Osteocyte (in vitro differentiated cells): ENCODE results near the gene GPR39. TPM values are rescaled to one million over a fixed set of nuclear protein-coding genes. Genes with fewer than 3 reads are reported as not detected.

ENCODE experiments used
- DNase-seq: peaks from one replicate; pipeline ENCODE4 v3.0.0; 2021; ENCODE audit warnings: mixed read lengths; ENCODE audit not compliant: unreplicated experiment; ENCODE audit errors: extremely low spot score
- H3K27ac Mint-ChIP-seq: one replicate; pipeline ENCODE4 v1.8.0; 2021; ENCODE audit warnings: mild to moderate bottlenecking, mixed read lengths; ENCODE audit not compliant: unreplicated experiment
- H3K27me3 Mint-ChIP-seq: one replicate; pipeline ENCODE4 v1.8.0; 2021; ENCODE audit warnings: mixed read lengths; ENCODE audit not compliant: unreplicated experiment
- H3K36me3 Mint-ChIP-seq: one replicate; pipeline ENCODE4 v1.8.0; 2021; ENCODE audit warnings: mixed read lengths; ENCODE audit not compliant: unreplicated experiment
- H3K4me1 Mint-ChIP-seq: one replicate; pipeline ENCODE4 v1.8.0; 2021; ENCODE audit warnings: mixed read lengths; ENCODE audit not compliant: unreplicated experiment
- H3K4me3 Mint-ChIP-seq: one replicate; pipeline ENCODE4 v1.8.0; 2021; ENCODE audit warnings: mild to moderate bottlenecking, moderate library complexity, mixed read lengths; ENCODE audit not compliant: unreplicated experiment
- H3K9me3 Mint-ChIP-seq: one replicate; pipeline ENCODE4 v1.8.0; 2021; ENCODE audit warnings: mixed read lengths; ENCODE audit not compliant: unreplicated experiment
- long read RNA-seq: library from polyadenylated mRNA; unstranded; transcript quantifications from one replicate; pipeline ENCODE4 v2.0.0, GENCODE V29; 2021
- total RNA-seq: library from RNA; stranded (reverse); gene quantifications from 2 replicates; pipeline ENCODE4 v1.2.1, GENCODE V29; 2021
- TF ChIP-seq, protein P1 (sequence below): fragments of 200-600 bp; sonication (generic); IDR thresholded peaks from 2 replicates; pipeline ENCODE4 v1.5.0; 2021; ENCODE audit warnings: antibody characterized with exemption, mild to moderate bottlenecking, moderate library complexity

Gene GPR39
- total RNA-seq, result 0.21 and 0.42 TPM in 2 replicates
- long read RNA-seq, result 0 reads

DNA sequence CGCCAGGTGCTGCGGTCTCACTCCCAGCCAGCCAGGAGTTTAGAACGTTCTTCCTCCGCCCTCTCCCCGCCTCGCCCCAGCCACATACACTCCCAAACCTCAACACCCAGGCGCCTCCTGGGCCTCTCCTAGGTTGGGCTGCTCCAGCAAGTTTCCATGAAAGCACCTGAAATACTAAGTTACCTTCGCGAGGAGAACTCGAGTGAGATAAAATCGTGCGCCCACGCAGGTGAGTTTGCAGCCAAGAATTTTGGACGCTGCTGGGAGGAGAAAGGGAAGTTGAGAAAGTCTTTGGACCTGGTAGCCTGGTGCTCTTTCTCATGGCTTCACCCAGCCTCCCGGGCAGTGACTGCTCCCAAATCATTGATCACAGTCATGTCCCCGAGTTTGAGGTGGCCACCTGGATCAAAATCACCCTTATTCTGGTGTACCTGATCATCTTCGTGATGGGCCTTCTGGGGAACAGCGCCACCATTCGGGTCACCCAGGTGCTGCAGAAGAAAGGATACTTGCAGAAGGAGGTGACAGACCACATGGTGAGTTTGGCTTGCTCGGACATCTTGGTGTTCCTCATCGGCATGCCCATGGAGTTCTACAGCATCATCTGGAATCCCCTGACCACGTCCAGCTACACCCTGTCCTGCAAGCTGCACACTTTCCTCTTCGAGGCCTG, at the start of gene GPR39:
GPR39 (plus strand) TSS at position 83 of the 673 bp plus-strand sequence.
- peaks cover 53% of the 10 kb centered on the region for H3K27me3 Mint-ChIP-seq
- no peaks in the 10 kb centered on the region for H3K36me3 Mint-ChIP-seq

DNA sequence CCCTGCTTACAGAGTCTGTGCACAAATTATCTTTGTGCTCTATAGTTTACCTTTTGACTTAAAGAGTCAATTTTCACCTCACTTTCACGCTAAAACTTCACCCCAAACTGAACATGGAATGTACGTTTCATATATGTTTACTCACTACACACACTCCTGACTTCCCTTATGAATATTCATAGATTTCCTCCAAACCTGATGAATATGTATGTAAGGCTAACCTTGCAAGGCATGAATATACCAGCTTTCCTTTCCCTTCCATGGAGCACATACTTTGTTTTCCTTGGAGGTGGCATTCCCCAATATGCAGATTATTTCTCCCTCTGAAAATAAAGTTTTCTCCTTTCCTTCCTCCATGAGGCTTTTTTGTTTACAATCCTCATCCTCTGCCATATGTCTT, 48.4 kb upstream of the GPR39 start:
- H3K36me3 Mint-ChIP-seq, result no peaks in the 10 kb centered on the region
- H3K27me3 Mint-ChIP-seq, result peaks cover 29% of the 10 kb centered on the region
- peaks cover 22% of the 10 kb centered on the region for H3K9me3 Mint-ChIP-seq
- TF ChIP-seq, protein P1, sequence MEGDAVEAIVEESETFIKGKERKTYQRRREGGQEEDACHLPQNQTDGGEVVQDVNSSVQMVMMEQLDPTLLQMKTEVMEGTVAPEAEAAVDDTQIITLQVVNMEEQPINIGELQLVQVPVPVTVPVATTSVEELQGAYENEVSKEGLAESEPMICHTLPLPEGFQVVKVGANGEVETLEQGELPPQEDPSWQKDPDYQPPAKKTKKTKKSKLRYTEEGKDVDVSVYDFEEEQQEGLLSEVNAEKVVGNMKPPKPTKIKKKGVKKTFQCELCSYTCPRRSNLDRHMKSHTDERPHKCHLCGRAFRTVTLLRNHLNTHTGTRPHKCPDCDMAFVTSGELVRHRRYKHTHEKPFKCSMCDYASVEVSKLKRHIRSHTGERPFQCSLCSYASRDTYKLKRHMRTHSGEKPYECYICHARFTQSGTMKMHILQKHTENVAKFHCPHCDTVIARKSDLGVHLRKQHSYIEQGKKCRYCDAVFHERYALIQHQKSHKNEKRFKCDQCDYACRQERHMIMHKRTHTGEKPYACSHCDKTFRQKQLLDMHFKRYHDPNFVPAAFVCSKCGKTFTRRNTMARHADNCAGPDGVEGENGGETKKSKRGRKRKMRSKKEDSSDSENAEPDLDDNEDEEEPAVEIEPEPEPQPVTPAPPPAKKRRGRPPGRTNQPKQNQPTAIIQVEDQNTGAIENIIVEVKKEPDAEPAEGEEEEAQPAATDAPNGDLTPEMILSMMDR, result no peak
- H3K27ac Mint-ChIP-seq, result no peak overlapping the region
- H3K4me3 Mint-ChIP-seq, result no peak overlapping the region
- DNase-seq, result no peak
- no peaks in the 10 kb centered on the region for H3K4me1 Mint-ChIP-seq

More for the DNA sequence above, at the start of gene GPR39:
- Mint-ChIP-seq H3K4me1 (peaks cover 16% of the 10 kb centered on the region), H3K27ac (peak within 1 kb of the TSS; percentile 45), H3K9me3 (no peaks in the 10 kb centered on the region), H3K4me3 (peak within 1 kb of the TSS; percentile 75)
- no peak for DNase-seq
- TF ChIP-seq, protein P1, result no peak

DNA sequence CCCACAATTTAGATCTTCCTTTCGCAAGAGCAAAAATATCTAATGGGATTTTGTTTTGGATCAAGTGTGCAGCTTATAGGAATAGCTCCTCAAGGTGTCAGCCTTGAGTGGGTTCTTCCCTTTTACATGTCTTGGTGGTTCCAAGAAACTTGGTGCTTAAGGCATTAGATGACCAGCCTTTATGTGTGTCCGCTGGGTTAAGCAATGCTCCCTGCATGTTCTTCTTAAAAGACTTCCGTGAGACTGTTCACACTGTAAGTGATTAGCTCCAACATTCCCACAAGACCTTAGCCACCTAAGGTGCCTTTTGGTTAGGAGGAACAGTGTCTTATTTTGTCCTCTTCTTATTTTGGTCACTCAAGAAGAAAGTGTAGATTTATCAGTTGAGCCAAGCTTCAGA, 44.3 kb upstream of the GPR39 start:
- no peak for DNase-seq
- Mint-ChIP-seq H3K9me3 (no peaks in the 10 kb centered on the region), H3K4me3 (no peak overlapping the region), H3K36me3 (no peaks in the 10 kb centered on the region), H3K27ac (no peak overlapping the region), H3K4me1 (no peaks in the 10 kb centered on the region), H3K27me3 (peaks cover 31% of the 10 kb centered on the region)
- TF ChIP-seq, protein P1, result no peak

DNA sequence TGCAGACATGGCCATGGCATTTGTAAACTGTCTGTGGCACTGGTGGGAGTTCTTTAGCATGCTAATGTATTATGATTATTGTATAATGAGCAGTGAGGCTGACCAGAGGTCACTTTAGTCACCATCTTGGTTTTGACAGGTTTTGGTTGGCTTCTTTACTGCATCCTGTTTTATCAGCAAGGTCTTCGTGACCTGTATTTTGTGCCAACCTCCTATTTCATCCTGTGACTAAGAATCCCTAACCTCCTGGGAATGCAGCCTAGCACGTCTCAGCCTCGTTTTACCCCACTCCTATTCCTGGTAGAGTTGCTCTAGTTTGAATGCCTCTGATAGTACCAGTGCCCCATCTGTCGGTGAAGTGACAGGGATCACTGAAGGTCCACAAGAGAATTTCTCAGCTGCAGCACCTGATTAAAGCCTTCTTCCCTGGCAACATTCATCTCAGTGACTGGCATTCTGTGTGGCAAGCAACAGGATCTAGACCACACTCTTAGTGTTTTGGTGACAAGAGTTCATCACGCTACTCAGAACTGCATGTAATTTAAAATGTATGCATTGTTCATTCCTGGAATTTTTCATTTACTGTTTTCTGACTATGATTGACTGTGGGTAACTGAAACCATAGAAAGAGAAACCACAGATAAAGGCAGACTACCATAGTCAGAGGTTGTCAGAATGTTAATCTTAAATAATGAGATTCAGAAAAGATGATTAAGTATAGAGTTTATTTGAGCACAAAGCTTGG, 43.0 kb upstream of the GPR39 start:
- no peak overlapping the region for H3K27ac Mint-ChIP-seq
- H3K4me3 Mint-ChIP-seq, result no peak overlapping the region
- no peaks in the 10 kb centered on the region for H3K4me1 Mint-ChIP-seq
- TF ChIP-seq, protein P1, result no peak
- DNase-seq, result no peak
- H3K27me3 Mint-ChIP-seq, result peaks cover 31% of the 10 kb centered on the region
- H3K9me3 Mint-ChIP-seq, result no peaks in the 10 kb centered on the region
- no peaks in the 10 kb centered on the region for H3K36me3 Mint-ChIP-seq

DNA sequence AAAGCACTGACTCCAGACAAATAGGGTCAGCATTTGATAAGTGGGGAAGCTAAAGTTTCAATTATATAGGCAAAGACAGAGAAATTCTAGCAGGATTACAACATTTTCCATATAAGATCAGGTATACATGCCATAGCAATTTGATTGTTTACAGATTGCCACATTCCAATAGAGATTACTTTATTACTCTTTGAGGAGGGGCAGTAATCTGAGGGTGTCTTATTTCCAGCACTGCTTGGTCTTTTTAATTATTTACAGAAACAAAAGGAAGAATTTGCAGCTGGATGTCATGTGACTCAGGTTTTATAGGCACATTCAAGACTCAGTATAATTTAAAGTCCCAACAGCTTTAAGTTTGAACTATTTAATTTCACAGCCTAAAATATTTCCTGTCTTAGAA, 42.5 kb upstream of the GPR39 start:
- Mint-ChIP-seq H3K36me3 (no peaks in the 10 kb centered on the region), H3K9me3 (no peaks in the 10 kb centered on the region), H3K4me3 (no peak overlapping the region), H3K27ac (no peak overlapping the region), H3K4me1 (no peaks in the 10 kb centered on the region), H3K27me3 (peaks cover 29% of the 10 kb centered on the region)
- DNase-seq, result no peak
- TF ChIP-seq, protein P1, result no peak
